ENCODE results near the gene SMYD2.

DNA sequence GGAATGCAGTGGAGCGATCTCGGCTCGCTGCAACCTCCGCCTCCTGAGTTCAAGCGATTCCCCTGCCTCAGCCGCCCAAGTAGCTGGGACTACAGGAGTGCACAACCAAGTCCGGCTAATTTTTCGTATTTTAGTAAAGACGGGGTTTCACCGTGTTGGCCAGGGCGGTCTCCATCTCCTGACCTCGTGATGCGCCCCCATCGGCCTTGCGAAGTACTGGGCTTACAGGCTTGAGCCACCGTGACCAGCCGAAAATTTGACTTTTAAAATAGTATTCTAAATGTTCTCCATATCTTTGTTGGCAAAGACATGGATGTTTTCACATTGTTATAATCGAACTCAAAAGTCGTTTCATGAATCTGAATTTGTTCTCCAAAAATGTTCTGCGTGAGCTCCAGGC lies 36.7 kb upstream of the SMYD2 start:
- TF ChIP-seq, protein P1, sequence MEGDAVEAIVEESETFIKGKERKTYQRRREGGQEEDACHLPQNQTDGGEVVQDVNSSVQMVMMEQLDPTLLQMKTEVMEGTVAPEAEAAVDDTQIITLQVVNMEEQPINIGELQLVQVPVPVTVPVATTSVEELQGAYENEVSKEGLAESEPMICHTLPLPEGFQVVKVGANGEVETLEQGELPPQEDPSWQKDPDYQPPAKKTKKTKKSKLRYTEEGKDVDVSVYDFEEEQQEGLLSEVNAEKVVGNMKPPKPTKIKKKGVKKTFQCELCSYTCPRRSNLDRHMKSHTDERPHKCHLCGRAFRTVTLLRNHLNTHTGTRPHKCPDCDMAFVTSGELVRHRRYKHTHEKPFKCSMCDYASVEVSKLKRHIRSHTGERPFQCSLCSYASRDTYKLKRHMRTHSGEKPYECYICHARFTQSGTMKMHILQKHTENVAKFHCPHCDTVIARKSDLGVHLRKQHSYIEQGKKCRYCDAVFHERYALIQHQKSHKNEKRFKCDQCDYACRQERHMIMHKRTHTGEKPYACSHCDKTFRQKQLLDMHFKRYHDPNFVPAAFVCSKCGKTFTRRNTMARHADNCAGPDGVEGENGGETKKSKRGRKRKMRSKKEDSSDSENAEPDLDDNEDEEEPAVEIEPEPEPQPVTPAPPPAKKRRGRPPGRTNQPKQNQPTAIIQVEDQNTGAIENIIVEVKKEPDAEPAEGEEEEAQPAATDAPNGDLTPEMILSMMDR (IDR thresholded peaks at IDR 0.05), result no peak
- TF ChIP-seq POLR2A (IDR thresholded peaks at IDR 0.05), result no peak
